IMR-90 (cell line): Measurements from ENCODE around the gene PROSER2. TPM values are rescaled to one million over a fixed set of nuclear protein-coding genes. Genes with fewer than 3 reads are reported as not detected.

ENCODE experiments used
- ATAC-seq: fragments of 200-7000 bp; cut with Tn5 transposase; 2 replicates; pipeline ENCODE4 v1.9.1; 2020; ENCODE audit warnings: low read depth, mild to moderate bottlenecking, moderate library complexity
- BruUV-seq: library from RNA; stranded (reverse); fragments of 400-500 nt; replicated peaks from 2 replicates; lab custom pipeline; 2021; lab: Mats Ljungman, UMichigan
- CTCF ChIA-PET: fragments of 300-600 bp; formaldehyde crosslinking; extraction: SDS; loops from one replicate; lab custom pipeline; 2021; ENCODE audit warnings: antibody characterized with exemption; lab: Yijun Ruan, JAX
- POLR2A ChIA-PET: fragments of 300-600 bp; sonication (Branson Sonifier 250); formaldehyde crosslinking; loops from one replicate; lab custom pipeline; 2022; ENCODE audit warnings: antibody characterized with exemption; ENCODE audit not compliant: unreplicated experiment; lab: Charles Lee
- DNase-seq: peaks from one replicate; pipeline ENCODE4 v3.0.0; 2013
- H2AFZ ChIP-seq: replicated peaks from 2 replicates; pipeline ENCODE3; 2013; ENCODE audit warnings: low read length, mild to moderate bottlenecking; ENCODE audit not compliant: poor library complexity
- H2AK5ac ChIP-seq: 2 replicates; pipeline ENCODE4 v1.6.1; 2013; ENCODE audit warnings: low read depth, low read length, inconsistent platforms
- H2AK9ac ChIP-seq: replicated peaks from 2 replicates; pipeline ENCODE3; 2013; ENCODE audit warnings: mild to moderate bottlenecking, low read depth, low read length, moderate library complexity; ENCODE audit not compliant: poor library complexity
- H2BK120ac ChIP-seq: 2 replicates; pipeline ENCODE4 v1.6.1; 2013; ENCODE audit warnings: low read depth, low read length, inconsistent platforms
- H2BK15ac ChIP-seq: 3 replicates; pipeline ENCODE4 v1.6.1; 2013; ENCODE audit warnings: low read depth, low read length, inconsistent platforms
- H2BK20ac ChIP-seq: 2 replicates; pipeline ENCODE4 v1.6.1; 2013; ENCODE audit warnings: low read depth, mild to moderate bottlenecking, inconsistent platforms, low read length, moderate library complexity
- H2BK5ac ChIP-seq: 2 replicates; pipeline ENCODE4 v1.6.1; 2013; ENCODE audit warnings: mild to moderate bottlenecking, low read depth, low read length, inconsistent platforms; ENCODE audit not compliant: poor library complexity, severe bottlenecking
- H3K14ac ChIP-seq: replicated peaks from 2 replicates; pipeline ENCODE4 v1.6.1; 2013; ENCODE audit warnings: low read depth, low read length, inconsistent platforms
- H3K18ac ChIP-seq: 2 replicates; pipeline ENCODE4 v1.6.1; 2013; ENCODE audit warnings: low read depth, low read length, control low read depth
- H3K23ac ChIP-seq: 2 replicates; pipeline ENCODE4 v1.6.1; 2013; ENCODE audit warnings: low read depth, low read length, inconsistent platforms
- H3K27ac ChIP-seq: 2 replicates; pipeline ENCODE4 v1.5.1; 2013; ENCODE audit warnings: mild to moderate bottlenecking, control low read depth, low read length; ENCODE audit not compliant: insufficient read depth
- H3K27me3 ChIP-seq: 2 replicates; pipeline ENCODE4 v1.6.1; 2013; ENCODE audit warnings: low read length; ENCODE audit not compliant: control insufficient read depth, insufficient read depth
- H3K36me3 ChIP-seq: 2 replicates; pipeline ENCODE4 v1.6.1; 2013; ENCODE audit warnings: low read length, mixed read lengths; ENCODE audit not compliant: control insufficient read depth, insufficient read depth
- H3K4ac ChIP-seq: 2 replicates; pipeline ENCODE4 v1.6.1; 2013; ENCODE audit warnings: low read depth, low read length, inconsistent platforms
- H3K4me1 ChIP-seq: 2 replicates; pipeline ENCODE4 v1.6.1; 2013; ENCODE audit warnings: low read length, mixed read lengths; ENCODE audit not compliant: control insufficient read depth, insufficient read depth
- H3K4me2 ChIP-seq: 2 replicates; pipeline ENCODE4 v1.6.1; 2013; ENCODE audit warnings: low read depth, mild to moderate bottlenecking, control low read depth, low read length, moderate library complexity
- H3K4me3 ChIP-seq: 2 replicates; pipeline ENCODE4 v1.5.1; 2013; ENCODE audit warnings: low read depth, mild to moderate bottlenecking, control low read depth, low read length, moderate library complexity; ENCODE audit not compliant: insufficient read depth
- H3K56ac ChIP-seq: 2 replicates; pipeline ENCODE4 v1.6.1; 2013; ENCODE audit warnings: low read length, inconsistent platforms; ENCODE audit not compliant: insufficient read depth; ENCODE audit errors: extremely low read depth
- H3K79me1 ChIP-seq, 2 experiments: 2 replicates each; pipeline ENCODE4 v1.6.1; 2013; ENCODE audit warnings: low read length in 2 of 2, inconsistent platforms in 1 of 2, low read depth in 1 of 2
- H3K9ac ChIP-seq: 2 replicates; pipeline ENCODE4 v1.6.1; 2013; ENCODE audit warnings: low read depth, low read length, control low read depth
- H3K9me1 ChIP-seq: 2 replicates; pipeline ENCODE4 v1.6.1; 2013; ENCODE audit warnings: low read length, inconsistent platforms; ENCODE audit not compliant: insufficient read depth
- H3K9me3 ChIP-seq: 2 replicates; pipeline ENCODE4 v1.6.1; 2013; ENCODE audit warnings: low read length; ENCODE audit not compliant: control insufficient read depth, insufficient read depth
- H4K20me1 ChIP-seq: 2 replicates; pipeline ENCODE4 v1.6.1; 2013; ENCODE audit warnings: low read length, inconsistent platforms; ENCODE audit not compliant: insufficient read depth
- H4K5ac ChIP-seq: 2 replicates; pipeline ENCODE4 v1.6.1; 2013; ENCODE audit warnings: mild to moderate bottlenecking, low read depth, low read length, control low read depth
- H4K8ac ChIP-seq, 2 experiments: 2 replicates each; pipeline ENCODE4 v1.6.1; 2013; ENCODE audit warnings: low read depth in 2 of 2, low read length in 2 of 2, control low read depth in 1 of 2, inconsistent platforms in 1 of 2
- H4K91ac ChIP-seq: 2 replicates; pipeline ENCODE4 v1.6.1; 2013; ENCODE audit warnings: low read depth, low read length, inconsistent platforms; ENCODE audit not compliant: insufficient read depth
- BHLHE40 ChIP-seq: fragments of 150-350 bp; IDR thresholded peaks from 2 replicates; pipeline ENCODE4 v1.6.1; 2016; ENCODE audit warnings: mild to moderate bottlenecking, low read depth, low read length
- WGBS, 2 experiments: methylation state at CpG; one replicate each; pipeline versions ENCODE4 v1.1.5 to v1.1.7; 2013; ENCODE audit warnings: missing lambda C conversion rate in 2 of 2; ENCODE audit not compliant: insufficient read length in 1 of 2; ENCODE audit errors: extremely low coverage in 2 of 2; 5-methylcytosine and 5-hydroxymethylcytosine counted together
- dilution Hi-C: fragments of 300-500 bp; cut with HindIII; formaldehyde crosslinking; loops from one replicate; pipeline ENCODE4 v1.14.3; 2018; ENCODE audit warnings: low sequenced_read_pairs; ENCODE audit not compliant: unreplicated experiment
- in situ Hi-C: fragments of 300-500 bp; cut with MboI; formaldehyde crosslinking; loops from 3 replicates; pipeline ENCODE4 v1.14.3; 2019; ENCODE audit warnings: low sequenced_read_pairs, inconsistent platforms, mixed read lengths
- intact Hi-C: fragments of 100-400 bp; cut with micrococcal nuclease; formaldehyde crosslinking; loops from 2 replicates; pipeline ENCODE4 v1.10.0; 2022
- polyA plus RNA-seq, 3 experiments: library from polyadenylated mRNA; depleted of rRNA; stranded (reverse); fragments of >200 nt; gene quantifications; 2 replicates each; pipeline ENCODE4 v1.2.3, GENCODE V29; 2012; ENCODE audit warnings: low replicate concordance in 1 of 3
- total RNA-seq: library from RNA; depleted of rRNA; stranded (reverse); fragments of >200 nt; gene quantifications from 2 replicates; pipeline ENCODE4 v1.2.3, GENCODE V29; 2012

Gene PROSER2
- total and polyA plus RNA-seq, 2 of the 4 experiments (the other 2 are of a cell fraction): 1.4 to 2.0 TPM

DNA sequence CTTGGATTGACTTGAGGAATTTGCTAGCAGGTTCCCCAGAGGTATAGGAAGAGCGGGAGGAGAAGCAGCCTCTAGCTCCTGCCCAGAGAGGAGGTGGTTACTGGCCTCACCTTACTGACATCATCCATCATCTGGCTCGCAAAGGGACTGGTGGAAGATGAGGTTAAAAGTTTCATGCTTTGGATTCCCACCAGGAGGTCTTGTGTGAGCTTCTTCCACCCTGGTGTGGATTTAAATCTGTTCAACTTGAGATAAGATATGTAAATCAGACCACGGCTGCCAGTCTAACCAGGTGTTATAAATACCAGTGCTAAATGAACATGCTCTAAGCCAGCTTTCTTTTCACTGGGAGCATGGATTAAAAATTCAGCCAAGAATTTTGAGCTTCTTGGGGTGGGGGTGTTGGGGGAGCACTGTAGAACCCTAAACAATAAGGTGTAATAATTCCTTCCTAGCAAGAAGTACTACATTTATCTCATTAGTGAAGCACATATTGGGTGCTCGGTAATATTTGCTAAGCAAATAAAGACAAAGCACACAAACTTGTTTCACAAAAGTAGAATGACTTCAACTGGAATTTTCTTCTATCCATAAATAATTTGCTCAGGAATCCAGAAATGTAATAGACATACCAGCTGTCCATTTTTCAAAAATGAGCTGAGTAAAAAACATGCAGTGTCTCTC is 7.8 kb downstream of the PROSER2 start:
- Histone ChIP-seq H4K8ac (no peak overlapping the region), H3K9me1 (no peaks in the 10 kb centered on the region; the same call in 1 of the 2 replicates), H4K20me1 (no peaks in the 10 kb centered on the region), H3K56ac (no peak overlapping the region), H3K36me3 (no peaks in the 10 kb centered on the region), H3K27me3 (no peaks in the 10 kb centered on the region; the same call in 1 of the 2 replicates), H3K23ac (no peak overlapping the region), H2AK9ac (no peak overlapping the region), H3K27ac (no peak overlapping the region), H2BK120ac (no peak overlapping the region), H2BK5ac (no peak overlapping the region), H2BK20ac (no peak overlapping the region), H3K14ac (no peak overlapping the region), H2BK15ac (no peak overlapping the region), H4K91ac (no peak overlapping the region), H3K4ac (no peak overlapping the region), H3K9ac (no peak overlapping the region), H3K4me3 (no peak overlapping the region), H2AFZ (no peak overlapping the region), H3K18ac (no peak overlapping the region), H3K4me1 (peaks cover 4% of the 10 kb centered on the region), H3K9me3 (no peaks in the 10 kb centered on the region), H2AK5ac (no peak overlapping the region), H3K4me2 (no peak overlapping the region), H4K5ac (no peak overlapping the region), H3K79me1 (peaks cover 5 to 16% of the 10 kb centered on the region in 2 experiments; a peak in 3 of 4 replicates)
- TF ChIP-seq BHLHE40: no peak
- dilution Hi-C loops: no loop called here
- intact Hi-C loops: no loop called here
- no peak for DNase-seq
- BruUV-seq: no TSS peak
- no peak for ATAC-seq
- WGBS, 2 experiments: no CpG with 5 or more reads among the region's 4 CpGs
- CTCF ChIA-PET: interaction anchor here (1.2 kb wide), 1 partner anchor 11 kb away, joined by 4 read pairs; no protein-coding TSS in a partner anchor
- POLR2A ChIA-PET: no interaction called here
- in situ Hi-C loops: no loop called here
